ENCODE data around the gene SALL4. TPM values are rescaled to one million over a fixed set of nuclear protein-coding genes. Genes with fewer than 3 reads are reported as not detected.
A peak's percentile ranks its signal among the peaks of the same experiment; 100 is the strongest.
"Not testable (repeated sequence)": the region's sequence is repeated elsewhere in the genome, so short reads cannot be mapped to it uniquely, and the experiment has no call there.

SALL4 gene
- total RNA-seq, 2 experiments from 2014 or later: not detected

GRCh38 chr20:51757226-51757625 lies 45.1 kb downstream of the SALL4 start:
- H3K27me3 Mint-ChIP-seq (ENCODE audit: low read depth): no peaks in the 10 kb centered on the region
- H3K4me1 Mint-ChIP-seq (ENCODE audit: low read depth): no peaks in the 10 kb centered on the region
- H3K9me3 Mint-ChIP-seq: no peaks in the 10 kb centered on the region
- H3K4me3 Mint-ChIP-seq: no peak overlapping the region
- H3K36me3 Mint-ChIP-seq (ENCODE audit: low read depth): no peaks in the 10 kb centered on the region
- intact Hi-C loops (cut with micrococcal nuclease): no loop called here
- H3K27ac Mint-ChIP-seq: no peak overlapping the region
- DNase-seq: no peak
- CTCF ChIA-PET: no interaction called here

GRCh38 chr20:51756653-51757052 lies 45.7 kb downstream of the SALL4 start:
- intact Hi-C loops (cut with micrococcal nuclease): no loop called here
- no peak overlapping the region for H3K4me3 Mint-ChIP-seq
- H3K27ac Mint-ChIP-seq: no peak overlapping the region
- no peaks in the 10 kb centered on the region for H3K36me3 Mint-ChIP-seq (ENCODE audit: low read depth)
- CTCF ChIA-PET: no interaction called here
- H3K9me3 Mint-ChIP-seq: no peaks in the 10 kb centered on the region
- DNase-seq: no peak
- H3K4me1 Mint-ChIP-seq (ENCODE audit: low read depth): no peaks in the 10 kb centered on the region
- no peaks in the 10 kb centered on the region for H3K27me3 Mint-ChIP-seq (ENCODE audit: low read depth)

GRCh38 chr20:51753220-51753619 lies 49.1 kb downstream of the SALL4 start:
- H3K36me3 Mint-ChIP-seq (ENCODE audit: low read depth); DNase-seq; intact Hi-C loops (cut with micrococcal nuclease): not testable (repeated sequence)

GRCh38 chr20:51752343-51752951 lies 49.9 kb downstream of the SALL4 start:
- Mint-ChIP-seq H3K27me3 (ENCODE audit: low read depth) (peaks cover 3% of the 10 kb centered on the region), H3K4me1 (ENCODE audit: low read depth) (peaks cover 2% of the 10 kb centered on the region), H3K27ac (no peak overlapping the region), H3K9me3 (no peaks in the 10 kb centered on the region), H3K4me3 (no peak overlapping the region), H3K36me3 (ENCODE audit: low read depth) (no peaks in the 10 kb centered on the region)
- intact Hi-C loops (cut with micrococcal nuclease): no loop called here
- CTCF ChIA-PET: no interaction called here
- no peak for DNase-seq

More at GRCh38 chr20:51753220-51753619, 49.1 kb downstream of the SALL4 start:
- H3K4me3 Mint-ChIP-seq; CTCF ChIA-PET; H3K27ac Mint-ChIP-seq; H3K9me3 Mint-ChIP-seq; H3K4me1 Mint-ChIP-seq (ENCODE audit: low read depth); H3K27me3 Mint-ChIP-seq (ENCODE audit: low read depth): not testable (repeated sequence)

- DNase-seq: no peak
- Mint-ChIP-seq H3K27ac (no peak overlapping the region), H3K4me3 (no peak overlapping the region), H3K27me3 (ENCODE audit: low read depth) (peaks cover 3% of the 10 kb centered on the region), H3K4me1 (ENCODE audit: low read depth) (peaks cover 2% of the 10 kb centered on the region), H3K9me3 (no peaks in the 10 kb centered on the region), H3K36me3 (ENCODE audit: low read depth) (no peaks in the 10 kb centered on the region)
- CTCF ChIA-PET: no interaction called here
- intact Hi-C loops (cut with micrococcal nuclease): no loop called here
These were observed 51.4 kb downstream of the SALL4 start for GRCh38 chr20:51750770-51751388.

- peaks cover 2% of the 10 kb centered on the region for H3K4me1 Mint-ChIP-seq (ENCODE audit: low read depth)
- intact Hi-C loops (cut with micrococcal nuclease): no loop called here
- no peaks in the 10 kb centered on the region for H3K9me3 Mint-ChIP-seq
- H3K27ac Mint-ChIP-seq: no peak overlapping the region
- H3K27me3 Mint-ChIP-seq (ENCODE audit: low read depth): peaks cover 3% of the 10 kb centered on the region
- no peaks in the 10 kb centered on the region for H3K36me3 Mint-ChIP-seq (ENCODE audit: low read depth)
- CTCF ChIA-PET: no interaction called here
- peak; percentile 17 for DNase-seq
- no peak overlapping the region for H3K4me3 Mint-ChIP-seq
These were observed 52.1 kb downstream of the SALL4 start for GRCh38 chr20:51750037-51750769.

GRCh38 chr20:51749674-51750036 lies 52.7 kb downstream of the SALL4 start:
- DNase-seq: no peak
- Mint-ChIP-seq H3K9me3 (no peaks in the 10 kb centered on the region), H3K4me3 (no peak overlapping the region), H3K27me3 (ENCODE audit: low read depth) (peaks cover 3% of the 10 kb centered on the region), H3K36me3 (ENCODE audit: low read depth) (no peaks in the 10 kb centered on the region), H3K27ac (no peak overlapping the region), H3K4me1 (ENCODE audit: low read depth) (peaks cover 2% of the 10 kb centered on the region)
- CTCF ChIA-PET: interaction anchor here (0.7 kb wide), 1 partner anchor 410 kb away, joined by 3 read pairs; no protein-coding TSS in a partner anchor
- intact Hi-C loops (cut with micrococcal nuclease): no loop called here

- CTCF ChIA-PET: no interaction called here
- Mint-ChIP-seq H3K27ac (no peak overlapping the region), H3K36me3 (ENCODE audit: low read depth) (no peaks in the 10 kb centered on the region), H3K4me3 (no peak overlapping the region), H3K27me3 (ENCODE audit: low read depth) (peaks cover 3% of the 10 kb centered on the region), H3K9me3 (no peaks in the 10 kb centered on the region), H3K4me1 (ENCODE audit: low read depth) (peaks cover 2% of the 10 kb centered on the region)
- no peak for DNase-seq
- intact Hi-C loops (cut with micrococcal nuclease): no loop called here
These were observed 55.0 kb downstream of the SALL4 start for GRCh38 chr20:51747182-51747911.

- no peak overlapping the region for H3K4me3 Mint-ChIP-seq
- H3K4me1 Mint-ChIP-seq (ENCODE audit: low read depth): peaks cover 2% of the 10 kb centered on the region
- intact Hi-C loops (cut with micrococcal nuclease): no loop called here
- DNase-seq: no peak
- H3K36me3 Mint-ChIP-seq (ENCODE audit: low read depth): no peaks in the 10 kb centered on the region
- peaks cover 3% of the 10 kb centered on the region for H3K27me3 Mint-ChIP-seq (ENCODE audit: low read depth)
- no peak overlapping the region for H3K27ac Mint-ChIP-seq
- H3K9me3 Mint-ChIP-seq: no peaks in the 10 kb centered on the region
- CTCF ChIA-PET: interaction anchor here (0.9 kb wide), 1 partner anchor 46 kb away, joined by 3 read pairs; no protein-coding TSS in a partner anchor
These were observed 56.5 kb downstream of the SALL4 start for GRCh38 chr20:51745804-51746203.

- no peak overlapping the region for H3K4me3 Mint-ChIP-seq
- no peaks in the 10 kb centered on the region for H3K36me3 Mint-ChIP-seq (ENCODE audit: low read depth)
- CTCF ChIA-PET: no interaction called here
- no peak for DNase-seq
- no peaks in the 10 kb centered on the region for H3K9me3 Mint-ChIP-seq
- no peak overlapping the region for H3K27ac Mint-ChIP-seq
- intact Hi-C loops (cut with micrococcal nuclease): no loop called here
- no peaks in the 10 kb centered on the region for H3K4me1 Mint-ChIP-seq (ENCODE audit: low read depth)
- H3K27me3 Mint-ChIP-seq (ENCODE audit: low read depth): no peaks in the 10 kb centered on the region
These were observed 61.5 kb downstream of the SALL4 start for GRCh38 chr20:51740838-51741237.

GRCh38 chr20:51740308-51740707 lies 62.0 kb downstream of the SALL4 start:
- H3K9me3 Mint-ChIP-seq; H3K27ac Mint-ChIP-seq; H3K27me3 Mint-ChIP-seq (ENCODE audit: low read depth); DNase-seq; H3K36me3 Mint-ChIP-seq (ENCODE audit: low read depth); CTCF ChIA-PET; H3K4me1 Mint-ChIP-seq (ENCODE audit: low read depth); intact Hi-C loops (cut with micrococcal nuclease); H3K4me3 Mint-ChIP-seq: not testable (repeated sequence)

- Mint-ChIP-seq H3K4me3 (no peak overlapping the region), H3K9me3 (no peaks in the 10 kb centered on the region), H3K4me1 (ENCODE audit: low read depth) (no peaks in the 10 kb centered on the region), H3K36me3 (ENCODE audit: low read depth) (no peaks in the 10 kb centered on the region), H3K27ac (no peak overlapping the region), H3K27me3 (ENCODE audit: low read depth) (no peaks in the 10 kb centered on the region)
- intact Hi-C loops (cut with micrococcal nuclease): no loop called here
- CTCF ChIA-PET: no interaction called here
- no peak for DNase-seq
These were observed 62.5 kb downstream of the SALL4 start for GRCh38 chr20:51739722-51740249.

All from activated naive CD4-positive, alpha-beta T cell treated with anti-CD3 and anti-CD28 coated beads for 36 hours (primary cell).